Measurements from ENCODE around the gene TMEM135.
"Not testable (repeated sequence)": the region's sequence is repeated elsewhere in the genome, so short reads cannot be mapped to it uniquely, and the experiment has no call there.

Gene TMEM135

GRCh38 chr11:87255589-87255988 lies 217.9 kb downstream of the TMEM135 start:
- in situ Hi-C loops (cut with HindIII; ENCODE audit: low sequenced_read_pairs) = no loop called here

GRCh38 chr11:87256694-87257340 lies 219.1 kb downstream of the TMEM135 start:
- in situ Hi-C loops (cut with HindIII; ENCODE audit: low sequenced_read_pairs) = no loop called here

- in situ Hi-C loops (cut with HindIII; ENCODE audit: low sequenced_read_pairs) = no loop called here
Measured at GRCh38 chr11:87258171-87258833, 220.6 kb downstream of the TMEM135 start.

- in situ Hi-C loops (cut with HindIII; ENCODE audit: low sequenced_read_pairs) = no loop called here
Measured at GRCh38 chr11:87259736-87260135, 222.0 kb downstream of the TMEM135 start.

GRCh38 chr11:87260811-87261210 lies 223.1 kb downstream of the TMEM135 start:
- in situ Hi-C loops (cut with HindIII; ENCODE audit: low sequenced_read_pairs) = no loop called here

GRCh38 chr11:87263264-87263838 lies 225.6 kb downstream of the TMEM135 start:
- in situ Hi-C loops (cut with HindIII; ENCODE audit: low sequenced_read_pairs) = no loop called here

- in situ Hi-C loops (cut with HindIII; ENCODE audit: low sequenced_read_pairs) = no loop called here
Measured at GRCh38 chr11:87263979-87264378, 226.2 kb downstream of the TMEM135 start.

- in situ Hi-C loops (cut with HindIII; ENCODE audit: low sequenced_read_pairs) = no loop called here
Measured at GRCh38 chr11:87265132-87265531, 227.4 kb downstream of the TMEM135 start.

GRCh38 chr11:87265979-87266378 lies 228.2 kb downstream of the TMEM135 start:
- in situ Hi-C loops (cut with HindIII; ENCODE audit: low sequenced_read_pairs) = no loop called here

GRCh38 chr11:87266751-87267150 lies 229.0 kb downstream of the TMEM135 start:
- in situ Hi-C loops (cut with HindIII; ENCODE audit: low sequenced_read_pairs) = no loop called here

GRCh38 chr11:87271951-87272350 lies 234.2 kb downstream of the TMEM135 start:
- in situ Hi-C loops (cut with HindIII; ENCODE audit: low sequenced_read_pairs) = not testable (repeated sequence)

GRCh38 chr11:87275176-87275575 lies 237.4 kb downstream of the TMEM135 start:
- in situ Hi-C loops (cut with HindIII; ENCODE audit: low sequenced_read_pairs) = no loop called here

GRCh38 chr11:87280143-87280542 lies 242.4 kb downstream of the TMEM135 start:
- in situ Hi-C loops (cut with HindIII; ENCODE audit: low sequenced_read_pairs) = no loop called here

GRCh38 chr11:87281496-87281895 lies 243.8 kb downstream of the TMEM135 start:
- in situ Hi-C loops (cut with HindIII; ENCODE audit: low sequenced_read_pairs) = no loop called here

GRCh38 chr11:87284306-87284705 lies 246.6 kb downstream of the TMEM135 start:
- in situ Hi-C loops (cut with HindIII; ENCODE audit: low sequenced_read_pairs) = no loop called here

GRCh38 chr11:87285674-87286073 lies 247.9 kb downstream of the TMEM135 start:
- in situ Hi-C loops (cut with HindIII; ENCODE audit: low sequenced_read_pairs) = not testable (repeated sequence)

GRCh38 chr11:87286338-87286737 lies 248.6 kb downstream of the TMEM135 start:
- in situ Hi-C loops (cut with HindIII; ENCODE audit: low sequenced_read_pairs) = no loop called here

GRCh38 chr11:87290304-87290922 lies 252.7 kb downstream of the TMEM135 start:
- in situ Hi-C loops (cut with HindIII; ENCODE audit: low sequenced_read_pairs) = no loop called here

- in situ Hi-C loops (cut with HindIII; ENCODE audit: low sequenced_read_pairs) = no loop called here
Measured at GRCh38 chr11:87292598-87292997, 254.9 kb downstream of the TMEM135 start.

GRCh38 chr11:87295237-87295636 lies 257.5 kb downstream of the TMEM135 start:
- in situ Hi-C loops (cut with HindIII; ENCODE audit: low sequenced_read_pairs) = no loop called here

- in situ Hi-C loops (cut with HindIII; ENCODE audit: low sequenced_read_pairs) = no loop called here
Measured at GRCh38 chr11:87296627-87297026, 258.9 kb downstream of the TMEM135 start.

- in situ Hi-C loops (cut with HindIII; ENCODE audit: low sequenced_read_pairs) = no loop called here
Measured at GRCh38 chr11:87298155-87298554, 260.4 kb downstream of the TMEM135 start.
